ENCODE measurements around the gene FEM1B.

DNA sequence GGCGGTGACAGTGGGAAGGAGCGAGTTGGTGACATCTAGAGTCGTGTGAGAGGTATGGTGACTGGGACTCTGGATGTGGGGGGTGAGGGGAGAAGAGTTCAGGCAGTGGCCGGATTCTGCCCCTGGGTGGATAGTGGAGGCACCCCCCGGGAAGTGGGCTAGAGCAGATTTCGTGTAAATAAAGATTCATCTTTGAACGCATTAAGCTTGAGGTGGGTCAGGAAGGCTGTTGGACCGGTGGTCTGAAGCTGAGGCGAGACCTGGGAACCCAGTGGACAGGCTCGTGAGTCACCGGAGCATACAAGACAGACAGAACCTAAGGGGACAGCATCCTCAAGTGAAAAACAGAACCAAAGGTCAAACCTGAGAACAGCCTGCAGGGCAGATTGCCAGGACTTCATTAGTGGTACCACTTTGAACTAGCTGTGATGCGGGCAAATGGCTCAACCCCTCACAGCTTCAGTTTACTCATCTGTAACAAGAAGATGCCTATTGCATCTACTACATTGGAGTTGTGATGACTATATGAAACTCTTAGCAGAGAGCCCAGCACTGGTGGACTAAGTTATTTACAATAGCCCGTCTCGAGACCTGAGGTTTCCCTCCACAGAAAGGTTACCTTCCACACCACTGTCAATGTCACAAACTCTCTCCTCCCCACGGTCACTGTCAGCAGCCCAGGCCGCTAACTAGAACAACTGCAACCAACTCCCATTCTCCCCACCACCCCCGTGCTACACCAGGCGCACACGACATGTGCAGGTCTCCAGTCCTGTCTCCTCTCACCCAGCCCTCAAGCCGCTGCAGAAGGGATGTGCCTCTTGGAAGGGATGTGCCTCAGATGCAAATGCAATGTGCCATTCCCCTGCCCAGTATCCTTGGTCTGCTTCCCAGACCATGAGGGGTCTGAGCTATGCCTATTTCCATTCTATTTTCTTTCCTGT, 47.1 kb upstream of the FEM1B start:
- TF ChIP-seq EZH2 (IDR thresholded peaks at IDR 0.05; ENCODE audit: low read length, missing control alignments): no peak
- TF ChIP-seq, protein P1, sequence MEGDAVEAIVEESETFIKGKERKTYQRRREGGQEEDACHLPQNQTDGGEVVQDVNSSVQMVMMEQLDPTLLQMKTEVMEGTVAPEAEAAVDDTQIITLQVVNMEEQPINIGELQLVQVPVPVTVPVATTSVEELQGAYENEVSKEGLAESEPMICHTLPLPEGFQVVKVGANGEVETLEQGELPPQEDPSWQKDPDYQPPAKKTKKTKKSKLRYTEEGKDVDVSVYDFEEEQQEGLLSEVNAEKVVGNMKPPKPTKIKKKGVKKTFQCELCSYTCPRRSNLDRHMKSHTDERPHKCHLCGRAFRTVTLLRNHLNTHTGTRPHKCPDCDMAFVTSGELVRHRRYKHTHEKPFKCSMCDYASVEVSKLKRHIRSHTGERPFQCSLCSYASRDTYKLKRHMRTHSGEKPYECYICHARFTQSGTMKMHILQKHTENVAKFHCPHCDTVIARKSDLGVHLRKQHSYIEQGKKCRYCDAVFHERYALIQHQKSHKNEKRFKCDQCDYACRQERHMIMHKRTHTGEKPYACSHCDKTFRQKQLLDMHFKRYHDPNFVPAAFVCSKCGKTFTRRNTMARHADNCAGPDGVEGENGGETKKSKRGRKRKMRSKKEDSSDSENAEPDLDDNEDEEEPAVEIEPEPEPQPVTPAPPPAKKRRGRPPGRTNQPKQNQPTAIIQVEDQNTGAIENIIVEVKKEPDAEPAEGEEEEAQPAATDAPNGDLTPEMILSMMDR (conservative IDR thresholded peaks at IDR 0.05 in 1 of 2, IDR thresholded peaks at IDR 0.05 in 1 of 2; ENCODE audit: low read depth in 1 of 2, low read length in 2 of 2): no peak

Measured in fibroblast of lung (primary cell).